ENCODE measurements around the gene FAM3B. TPM values are rescaled to one million over a fixed set of nuclear protein-coding genes. Genes with fewer than 3 reads are reported as not detected.
"Not testable (repeated sequence)": the region's sequence is repeated elsewhere in the genome, so short reads cannot be mapped to it uniquely, and the experiment has no call there.

FAM3B gene
- total and polyA plus RNA-seq, 2 experiments from 2014 or later = 2.5 to 3.6 TPM

DNA sequence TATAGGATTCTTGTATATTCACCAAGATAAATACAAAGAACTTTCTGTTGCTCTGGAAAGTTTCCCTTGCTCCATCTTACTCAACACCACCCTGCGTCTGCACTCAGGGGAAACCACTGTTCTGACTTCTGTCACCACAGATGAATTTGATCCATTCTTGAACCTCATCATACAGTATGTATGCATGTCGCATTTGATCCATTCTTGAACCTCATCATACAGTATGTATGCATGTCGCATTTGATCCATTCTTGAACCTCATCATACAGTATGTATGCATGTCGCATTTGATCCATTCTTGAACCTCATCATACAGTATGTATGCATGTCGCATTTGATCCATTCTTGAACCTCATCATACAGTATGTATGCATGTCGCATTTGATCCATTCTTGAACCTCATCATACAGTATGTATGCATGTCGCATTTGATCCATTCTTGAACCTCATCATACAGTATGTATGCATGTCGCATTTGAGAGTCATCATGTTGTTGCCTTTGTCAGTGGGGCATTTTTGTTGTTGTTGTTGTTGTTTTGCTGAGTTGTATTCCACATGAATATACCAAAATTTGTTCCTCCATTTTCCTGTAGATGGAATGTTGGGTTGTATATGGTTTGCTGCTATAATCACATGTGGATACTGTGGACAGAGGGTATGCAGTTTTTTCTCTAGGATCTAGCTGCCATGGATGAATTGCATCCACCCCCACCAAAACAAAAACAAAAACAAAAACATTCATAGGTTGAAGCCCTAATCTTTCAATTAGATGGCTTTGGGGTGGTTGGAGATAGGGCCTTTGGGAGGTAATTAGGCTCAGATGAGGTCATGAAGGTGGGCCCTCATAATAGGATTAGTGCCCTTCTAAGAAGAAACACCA, 3.1 kb upstream of the FAM3B start:
- H3K36me3 ChIP-seq (ENCODE audit: insufficient read depth); H3K4me3 ChIP-seq: not testable (repeated sequence)
- peaks cover 19% of the 10 kb centered on the region for H3K27me3 Mint-ChIP-seq (ENCODE audit: insufficient read depth, low read depth, poor library complexity)

GRCh38 chr21:41315726-41316125, 875 bp upstream of the FAM3B start:
- peaks cover 5% of the 10 kb centered on the region for H3K4me1 Mint-ChIP-seq
- TF ChIP-seq NANOG (IDR thresholded peaks at IDR 0.05; ENCODE audit: borderline replicate concordance) (no peak), REST (IDR thresholded peaks at IDR 0.05; ENCODE audit: unreplicated experiment) (no peak), EZH2 (IDR thresholded peaks at IDR 0.05; ENCODE audit: low read depth, unreplicated experiment) (no peak), STAT1 (IDR thresholded peaks at IDR 0.05; ENCODE audit: unreplicated experiment) (no peak), JUNB (IDR thresholded peaks at IDR 0.05; ENCODE audit: unreplicated experiment) (no peak), CREB1 (CRISPR knock-in tag; IDR thresholded peaks at IDR 0.05; ENCODE audit: low read depth) (no peak), POLR2AphosphoS5 (IDR thresholded peaks at IDR 0.05; ENCODE audit: low read depth) (no peak), EZH2phosphoT487 (IDR thresholded peaks at IDR 0.05; ENCODE audit: unreplicated experiment) (no peak), ZNF114 (CRISPR knock-in tag; IDR thresholded peaks at IDR 0.05) (no peak), ZNF331 (CRISPR knock-in tag; IDR thresholded peaks at IDR 0.05; ENCODE audit: low read depth) (no peak)
- TF ChIP-seq, protein P1, sequence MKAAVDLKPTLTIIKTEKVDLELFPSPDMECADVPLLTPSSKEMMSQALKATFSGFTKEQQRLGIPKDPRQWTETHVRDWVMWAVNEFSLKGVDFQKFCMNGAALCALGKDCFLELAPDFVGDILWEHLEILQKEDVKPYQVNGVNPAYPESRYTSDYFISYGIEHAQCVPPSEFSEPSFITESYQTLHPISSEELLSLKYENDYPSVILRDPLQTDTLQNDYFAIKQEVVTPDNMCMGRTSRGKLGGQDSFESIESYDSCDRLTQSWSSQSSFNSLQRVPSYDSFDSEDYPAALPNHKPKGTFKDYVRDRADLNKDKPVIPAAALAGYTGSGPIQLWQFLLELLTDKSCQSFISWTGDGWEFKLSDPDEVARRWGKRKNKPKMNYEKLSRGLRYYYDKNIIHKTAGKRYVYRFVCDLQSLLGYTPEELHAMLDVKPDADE (IDR thresholded peaks at IDR 0.05) = no peak

More for the DNA sequence above, 3.1 kb upstream of the FAM3B start:
- peaks cover 24% of the 10 kb centered on the region for H3K27me3 ChIP-seq (ENCODE audit: insufficient read depth)
- H4K20me1 ChIP-seq (replicated peaks; ENCODE audit: insufficient read depth); H3K4me1 ChIP-seq (ENCODE audit: insufficient read depth); H3K4me2 ChIP-seq; ATAC-seq; H2AFZ ChIP-seq; H3F3A ChIP-seq (replicated peaks; ENCODE audit: low read depth); H3K4me3 Mint-ChIP-seq; H3K4me1 Mint-ChIP-seq; H3K36me3 Mint-ChIP-seq (ENCODE audit: low read depth); H3K9me3 Mint-ChIP-seq; H3K79me2 ChIP-seq (replicated peaks; ENCODE audit: insufficient read depth); H3K27ac ChIP-seq (ENCODE audit: low read depth); H3K9me2 ChIP-seq (ENCODE audit: insufficient read depth); H3K27ac Mint-ChIP-seq; DNase-seq (ENCODE audit: low spot score): not testable (repeated sequence)

More at GRCh38 chr21:41315726-41316125, 875 bp upstream of the FAM3B start:
- no peaks in the 10 kb centered on the region for H4K20me1 ChIP-seq (replicated peaks; ENCODE audit: insufficient read depth)
- H3K27me3 ChIP-seq (ENCODE audit: insufficient read depth) = peaks cover 24% of the 10 kb centered on the region
- H3K4me3 Mint-ChIP-seq = peak overlapping the region; percentile 79
- H3K27me3 Mint-ChIP-seq (ENCODE audit: insufficient read depth, low read depth, poor library complexity) = peaks cover 14% of the 10 kb centered on the region
- H3K4me2 ChIP-seq = peak overlapping the region; percentile 92
- H3K27ac ChIP-seq (ENCODE audit: low read depth) = no peak overlapping the region
- peak overlapping the region; percentile 68; the same call in 1 of the 2 replicates for H3K4me3 ChIP-seq
- H3K36me3 ChIP-seq (ENCODE audit: insufficient read depth) = no peaks in the 10 kb centered on the region
- no peaks in the 10 kb centered on the region for H3K36me3 Mint-ChIP-seq (ENCODE audit: low read depth)
- H2AFZ ChIP-seq = peak overlapping the region; percentile 96
- ATAC-seq = no peak
- H3K9me3 Mint-ChIP-seq = no peaks in the 10 kb centered on the region; the same call in 2 of the 3 replicates
- H3F3A ChIP-seq (replicated peaks; ENCODE audit: low read depth) = no peaks in the 10 kb centered on the region
- H3K27ac Mint-ChIP-seq = no peak overlapping the region
- peaks cover 5% of the 10 kb centered on the region for H3K4me1 ChIP-seq (ENCODE audit: insufficient read depth)
- no peak for DNase-seq (ENCODE audit: low spot score)
- no peaks in the 10 kb centered on the region for H3K79me2 ChIP-seq (replicated peaks; ENCODE audit: insufficient read depth)
- H3K9me2 ChIP-seq (ENCODE audit: insufficient read depth) = no peaks in the 10 kb centered on the region

Data from GM23338 (cell line).